Activated CD4-positive, alpha-beta T cell treated with anti-CD3 and anti-CD28 coated beads, Interleukin-2, amount 10 ng/mL, durations not matched to agents 24 days and 14 days (primary cell): ENCODE results near the gene VEGFA. TPM values are rescaled to one million over a fixed set of nuclear protein-coding genes. Genes with fewer than 3 reads are reported as not detected.

ENCODE experiments used
- DNase-seq: peaks from one replicate; pipeline ENCODE4 v3.0.0; 2022
- H3K27ac Mint-ChIP-seq: one replicate; pipeline ENCODE4 v1.8.0; 2022; ENCODE audit warnings: mild to moderate bottlenecking, mixed read lengths
- H3K27me3 Mint-ChIP-seq: one replicate; pipeline ENCODE4 v1.8.0; 2022; ENCODE audit warnings: mixed read lengths
- H3K36me3 Mint-ChIP-seq: one replicate; pipeline ENCODE4 v1.8.0; 2022; ENCODE audit warnings: low read depth, mild to moderate bottlenecking, mixed read lengths
- H3K4me1 Mint-ChIP-seq: one replicate; pipeline ENCODE4 v1.8.0; 2021; ENCODE audit warnings: mixed read lengths
- H3K4me3 Mint-ChIP-seq: one replicate; pipeline ENCODE4 v1.8.0; 2022; ENCODE audit warnings: mild to moderate bottlenecking, moderate library complexity, mixed read lengths
- H3K9me3 Mint-ChIP-seq: one replicate; pipeline ENCODE4 v1.8.0; 2021; ENCODE audit warnings: mixed read lengths
- intact Hi-C: fragments of 100-400 bp; cut with micrococcal nuclease; formaldehyde crosslinking; loops from one replicate; pipeline ENCODE4 v1.15.1; 2023
- total RNA-seq: library from RNA; stranded (reverse); gene quantifications from 2 replicates; pipeline ENCODE4 v1.2.3, GENCODE V29; 2022

VEGFA gene
- total RNA-seq: 62.9 and 64.6 TPM in 2 replicates

DNA sequence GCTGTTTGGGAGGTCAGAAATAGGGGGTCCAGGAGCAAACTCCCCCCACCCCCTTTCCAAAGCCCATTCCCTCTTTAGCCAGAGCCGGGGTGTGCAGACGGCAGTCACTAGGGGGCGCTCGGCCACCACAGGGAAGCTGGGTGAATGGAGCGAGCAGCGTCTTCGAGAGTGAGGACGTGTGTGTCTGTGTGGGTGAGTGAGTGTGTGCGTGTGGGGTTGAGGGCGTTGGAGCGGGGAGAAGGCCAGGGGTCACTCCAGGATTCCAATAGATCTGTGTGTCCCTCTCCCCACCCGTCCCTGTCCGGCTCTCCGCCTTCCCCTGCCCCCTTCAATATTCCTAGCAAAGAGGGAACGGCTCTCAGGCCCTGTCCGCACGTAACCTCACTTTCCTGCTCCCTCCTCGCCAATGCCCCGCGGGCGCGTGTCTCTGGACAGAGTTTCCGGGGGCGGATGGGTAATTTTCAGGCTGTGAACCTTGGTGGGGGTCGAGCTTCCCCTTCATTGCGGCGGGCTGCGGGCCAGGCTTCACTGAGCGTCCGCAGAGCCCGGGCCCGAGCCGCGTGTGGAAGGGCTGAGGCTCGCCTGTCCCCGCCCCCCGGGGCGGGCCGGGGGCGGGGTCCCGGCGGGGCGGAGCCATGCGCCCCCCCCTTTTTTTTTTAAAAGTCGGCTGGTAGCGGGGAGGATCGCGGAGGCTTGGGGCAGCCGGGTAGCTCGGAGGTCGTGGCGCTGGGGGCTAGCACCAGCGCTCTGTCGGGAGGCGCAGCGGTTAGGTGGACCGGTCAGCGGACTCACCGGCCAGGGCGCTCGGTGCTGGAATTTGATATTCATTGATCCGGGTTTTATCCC, at the start of gene VEGFA:
VEGFA (plus strand) TSS at position 686 of the 846 bp plus-strand sequence.
- intact Hi-C loops: loop anchor here (1.0 to 5.0 kb wide), 5 partner anchors 231 to 477 kb away; partner anchors contain the start of genes HSP90AB1, MRPL14 and TMEM63B
- H3K4me3 Mint-ChIP-seq: peak within 1 kb of the TSS; percentile 92
- peaks cover 12% of the 10 kb centered on the region for H3K36me3 Mint-ChIP-seq
- peaks cover 3% of the 10 kb centered on the region for H3K27me3 Mint-ChIP-seq
- DNase-seq: peak; percentile 97
- H3K27ac Mint-ChIP-seq: peak within 1 kb of the TSS; percentile 80
- H3K4me1 Mint-ChIP-seq: peaks cover 25% of the 10 kb centered on the region
- H3K9me3 Mint-ChIP-seq: no peaks in the 10 kb centered on the region

GRCh38 chr6:43720999-43721398, 49.0 kb upstream of the VEGFA start:
- Mint-ChIP-seq H3K4me1 (peaks cover 22% of the 10 kb centered on the region), H3K27ac (no peak overlapping the region), H3K9me3 (no peaks in the 10 kb centered on the region), H3K27me3 (peaks cover 10% of the 10 kb centered on the region), H3K4me3 (no peak overlapping the region), H3K36me3 (no peaks in the 10 kb centered on the region)
- intact Hi-C loops: no loop called here
- DNase-seq: no peak

DNA sequence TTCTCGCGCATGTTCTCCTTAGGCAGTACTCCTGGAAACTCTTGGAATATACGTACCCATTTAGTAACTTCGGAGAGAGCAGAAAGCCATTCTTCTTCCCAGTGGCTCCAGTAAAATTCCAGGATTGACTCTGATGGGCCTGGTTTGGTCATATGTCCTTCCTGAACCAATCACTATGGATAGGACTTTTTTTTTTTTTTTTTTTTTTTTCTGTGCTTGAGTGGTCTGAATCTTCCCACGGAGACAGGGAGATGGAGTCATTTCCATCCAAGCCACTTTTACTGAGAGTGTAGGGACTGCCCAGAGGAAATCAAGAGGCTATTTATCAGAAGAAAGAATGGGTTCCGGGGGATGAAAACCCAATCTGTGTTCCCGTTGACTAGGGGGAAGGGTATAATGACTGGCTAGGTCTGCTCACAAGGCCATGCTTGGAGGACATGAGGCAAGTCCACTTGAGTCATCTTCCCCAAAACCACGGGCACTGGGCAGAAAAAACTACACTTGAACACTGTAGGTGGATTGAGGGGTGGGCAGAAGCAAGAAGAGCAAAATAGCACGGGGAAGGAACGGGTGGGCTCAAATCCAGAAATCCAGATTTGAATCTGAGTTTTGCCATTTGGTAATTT, 47.0 kb upstream of the VEGFA start:
- no peak overlapping the region for H3K4me3 Mint-ChIP-seq
- intact Hi-C loops: loop anchor here (1.0 to 2.0 kb wide), 2 partner anchors 50 to 56 kb away; no protein-coding TSS in a partner anchor
- no peaks in the 10 kb centered on the region for H3K9me3 Mint-ChIP-seq
- H3K4me1 Mint-ChIP-seq: peaks cover 22% of the 10 kb centered on the region
- no peak overlapping the region for H3K27ac Mint-ChIP-seq
- DNase-seq: no peak
- no peaks in the 10 kb centered on the region for H3K36me3 Mint-ChIP-seq
- H3K27me3 Mint-ChIP-seq: peaks cover 5% of the 10 kb centered on the region

DNA sequence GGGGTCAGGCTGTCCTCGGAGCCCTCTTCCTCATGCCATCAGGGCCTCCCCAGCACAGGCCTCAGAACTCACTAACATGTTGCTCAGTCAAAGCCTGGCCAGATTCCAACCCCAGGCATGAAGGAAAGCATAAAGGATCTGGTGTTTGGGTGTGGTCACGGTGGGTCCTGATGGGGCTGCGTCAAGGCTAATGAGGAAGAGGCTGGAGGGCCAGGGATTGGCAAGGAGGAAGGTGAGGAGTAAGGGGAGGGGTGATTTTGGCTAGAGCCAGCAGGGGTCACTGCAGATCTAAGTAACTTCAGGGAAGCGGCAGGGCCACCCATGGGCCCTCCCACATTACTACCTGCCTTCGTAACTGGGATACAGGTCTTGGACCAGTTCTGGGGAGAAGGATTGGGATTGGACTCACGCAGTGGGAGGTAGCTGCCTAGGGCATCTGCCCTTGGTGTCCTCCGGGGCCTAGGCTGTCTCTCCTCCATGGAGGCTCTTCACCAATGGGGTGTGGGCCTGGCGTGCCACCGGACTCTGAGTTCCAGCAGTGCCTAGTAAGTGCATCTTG, 46.2 kb upstream of the VEGFA start:
- no peaks in the 10 kb centered on the region for H3K9me3 Mint-ChIP-seq
- no peak overlapping the region for H3K27ac Mint-ChIP-seq
- peaks cover 22% of the 10 kb centered on the region for H3K4me1 Mint-ChIP-seq
- H3K36me3 Mint-ChIP-seq: no peaks in the 10 kb centered on the region
- H3K27me3 Mint-ChIP-seq: peaks cover 5% of the 10 kb centered on the region
- no peak overlapping the region for H3K4me3 Mint-ChIP-seq
- peak; percentile 89 for DNase-seq
- intact Hi-C loops: loop anchor here (1.0 to 2.0 kb wide), 5 partner anchors 15 to 355 kb away; no protein-coding TSS in a partner anchor

DNA sequence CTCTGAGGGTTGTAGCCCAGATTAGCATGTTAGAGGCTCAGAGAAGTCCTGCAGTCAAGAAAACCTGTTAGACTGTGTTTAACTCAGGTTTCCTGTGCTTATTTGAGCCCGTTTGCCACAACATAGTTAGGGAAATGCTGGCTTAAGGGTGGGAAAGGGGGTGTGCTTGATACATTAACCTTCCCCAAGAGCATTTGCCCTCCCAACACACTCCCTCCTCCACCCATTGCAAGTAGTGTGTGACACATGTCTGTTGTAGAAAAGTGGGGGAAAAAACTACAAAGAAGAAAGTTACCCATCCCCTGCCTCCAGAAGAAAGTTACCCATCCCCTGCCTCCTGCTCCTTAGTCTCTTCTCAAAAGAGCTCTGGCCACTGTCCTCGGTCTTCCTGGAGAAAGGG, 45.7 kb upstream of the VEGFA start:
- Mint-ChIP-seq H3K4me3 (no peak overlapping the region), H3K4me1 (peaks cover 22% of the 10 kb centered on the region)

GRCh38 chr6:43724914-43725642, 44.9 kb upstream of the VEGFA start:
- Mint-ChIP-seq H3K27me3 (peaks cover 5% of the 10 kb centered on the region), H3K4me1 (peaks cover 22% of the 10 kb centered on the region), H3K27ac (peak overlapping the region; percentile 82), H3K36me3 (no peaks in the 10 kb centered on the region), H3K4me3 (peak overlapping the region; percentile 56), H3K9me3 (peaks cover 3% of the 10 kb centered on the region)
- intact Hi-C loops: loop anchor here (1.0 to 2.0 kb wide), 3 partner anchors 16 to 354 kb away; no protein-coding TSS in a partner anchor
- DNase-seq: peak; percentile 91

More for the DNA sequence above, 45.7 kb upstream of the VEGFA start:
- Mint-ChIP-seq H3K9me3 (peaks cover 3% of the 10 kb centered on the region), H3K36me3 (no peaks in the 10 kb centered on the region), H3K27ac (peak overlapping the region; percentile 71), H3K27me3 (peaks cover 5% of the 10 kb centered on the region)
- no peak for DNase-seq
- intact Hi-C loops: loop anchor here (1.0 to 2.0 kb wide), 3 partner anchors 16 to 355 kb away; no protein-coding TSS in a partner anchor

- Mint-ChIP-seq H3K9me3 (peaks cover 6% of the 10 kb centered on the region), H3K27ac (peak overlapping the region; percentile 82), H3K27me3 (peaks cover 3% of the 10 kb centered on the region), H3K4me3 (peak overlapping the region; percentile 50), H3K4me1 (peaks cover 22% of the 10 kb centered on the region), H3K36me3 (peaks cover 2% of the 10 kb centered on the region)
- intact Hi-C loops: loop anchor here (2.0 kb wide), 1 partner anchor 17 kb away; no protein-coding TSS in a partner anchor
- DNase-seq: no peak
These were observed 44.1 kb upstream of the VEGFA start for GRCh38 chr6:43725643-43726580.

GRCh38 chr6:43727634-43728033, 42.4 kb upstream of the VEGFA start:
- Mint-ChIP-seq H3K36me3 (peaks cover 4% of the 10 kb centered on the region), H3K4me1 (peaks cover 22% of the 10 kb centered on the region), H3K9me3 (peaks cover 16% of the 10 kb centered on the region), H3K4me3 (no peak overlapping the region), H3K27me3 (peaks cover 2% of the 10 kb centered on the region), H3K27ac (no peak overlapping the region)
- intact Hi-C loops: no loop called here
- DNase-seq: no peak

GRCh38 chr6:43728586-43728985, 41.4 kb upstream of the VEGFA start:
- H3K9me3 Mint-ChIP-seq: peaks cover 16% of the 10 kb centered on the region
- intact Hi-C loops: no loop called here
- H3K27me3 Mint-ChIP-seq: peaks cover 2% of the 10 kb centered on the region
- H3K4me1 Mint-ChIP-seq: peaks cover 25% of the 10 kb centered on the region
- H3K36me3 Mint-ChIP-seq: peaks cover 4% of the 10 kb centered on the region
- no peak overlapping the region for H3K4me3 Mint-ChIP-seq
- no peak overlapping the region for H3K27ac Mint-ChIP-seq
- DNase-seq: no peak

GRCh38 chr6:43729537-43729936, 40.5 kb upstream of the VEGFA start:
- intact Hi-C loops: no loop called here
- Mint-ChIP-seq H3K9me3 (peaks cover 16% of the 10 kb centered on the region), H3K36me3 (peaks cover 4% of the 10 kb centered on the region), H3K27me3 (peaks cover 2% of the 10 kb centered on the region), H3K4me1 (peaks cover 21% of the 10 kb centered on the region), H3K4me3 (no peak overlapping the region), H3K27ac (no peak overlapping the region)
- DNase-seq: no peak

DNA sequence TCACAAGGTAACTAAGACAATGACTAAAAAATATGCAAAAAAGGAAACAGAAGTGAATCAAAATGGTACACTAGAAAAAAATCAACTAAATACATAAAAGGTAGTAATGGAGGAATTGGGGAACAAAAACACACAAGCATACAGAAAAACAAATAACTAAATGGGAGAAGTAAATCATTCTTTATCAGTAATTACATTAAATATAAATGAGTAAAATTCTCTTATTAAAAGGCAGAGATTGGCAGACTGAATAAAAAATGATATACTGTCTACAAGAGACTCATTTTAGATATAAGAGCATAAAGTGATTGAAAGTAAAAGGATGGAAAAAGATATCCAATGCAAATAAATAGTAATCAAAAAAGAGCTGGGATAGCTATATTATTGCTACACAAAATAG, 39.4 kb upstream of the VEGFA start:
- no peak overlapping the region for H3K4me3 Mint-ChIP-seq
- H3K9me3 Mint-ChIP-seq: peaks cover 16% of the 10 kb centered on the region
- peaks cover 2% of the 10 kb centered on the region for H3K27me3 Mint-ChIP-seq
- intact Hi-C loops: no loop called here
- H3K4me1 Mint-ChIP-seq: peaks cover 12% of the 10 kb centered on the region
- no peak overlapping the region for H3K27ac Mint-ChIP-seq
- DNase-seq: no peak
- peaks cover 4% of the 10 kb centered on the region for H3K36me3 Mint-ChIP-seq

DNA sequence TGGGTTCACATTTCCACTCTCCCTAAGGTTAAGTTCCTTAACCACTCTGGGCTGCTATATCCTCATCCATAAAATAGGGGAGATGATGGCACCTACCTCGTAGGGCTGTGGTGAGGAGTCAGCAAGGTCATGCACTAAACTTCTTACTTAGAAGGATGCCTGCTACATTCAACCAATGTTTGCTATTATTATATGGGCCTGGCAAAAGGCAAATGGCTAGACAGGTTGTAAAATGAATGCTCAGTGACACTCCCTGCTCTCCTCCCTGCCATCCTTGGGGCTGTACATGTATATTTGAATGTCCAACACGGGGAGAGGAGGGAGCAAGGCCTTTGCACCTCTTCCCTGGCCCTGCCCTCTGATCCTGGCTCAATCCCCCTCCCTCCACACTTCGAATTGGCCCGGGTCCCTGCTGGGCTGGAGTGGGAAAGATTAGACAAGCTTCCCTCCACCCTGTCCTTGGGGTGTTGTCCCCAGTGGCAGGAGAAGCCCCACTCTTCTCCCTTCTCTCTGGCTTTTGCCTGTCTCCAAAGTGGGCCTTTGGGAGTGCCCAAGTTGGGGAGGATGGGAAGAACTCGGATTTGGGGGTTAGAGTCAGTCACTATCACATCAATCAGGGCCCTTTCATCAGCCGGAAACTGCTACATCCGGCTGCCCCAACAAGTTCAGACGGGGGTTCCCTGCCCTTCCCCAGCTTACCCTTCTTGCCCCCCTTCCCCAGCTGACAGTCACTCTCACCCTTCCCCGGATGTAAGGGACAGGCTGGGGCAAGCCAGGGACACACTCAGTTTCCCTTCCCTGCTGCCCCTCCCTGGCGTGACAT, 36.3 kb upstream of the VEGFA start:
- Mint-ChIP-seq H3K27ac (peak overlapping the region; percentile 74), H3K36me3 (peaks cover 4% of the 10 kb centered on the region), H3K27me3 (peaks cover 2% of the 10 kb centered on the region), H3K9me3 (peaks cover 16% of the 10 kb centered on the region), H3K4me1 (peaks cover 16% of the 10 kb centered on the region), H3K4me3 (no peak overlapping the region)
- intact Hi-C loops: no loop called here
- DNase-seq: peak; percentile 73
